GM19372 (cell line): ENCODE data around the gene C16orf90.
"Not testable (repeated sequence)": the region's sequence is repeated elsewhere in the genome, so short reads cannot be mapped to it uniquely, and the experiment has no call there.

Experiments used
- ATAC-seq: cut with Tn5 transposase; IDR thresholded peaks from one replicate; pipeline ENCODE4 v1.9.1; 2021; ENCODE audit warnings: mild to moderate bottlenecking, low read depth, moderate library complexity; ENCODE audit not compliant: unreplicated experiment

Gene C16orf90

DNA sequence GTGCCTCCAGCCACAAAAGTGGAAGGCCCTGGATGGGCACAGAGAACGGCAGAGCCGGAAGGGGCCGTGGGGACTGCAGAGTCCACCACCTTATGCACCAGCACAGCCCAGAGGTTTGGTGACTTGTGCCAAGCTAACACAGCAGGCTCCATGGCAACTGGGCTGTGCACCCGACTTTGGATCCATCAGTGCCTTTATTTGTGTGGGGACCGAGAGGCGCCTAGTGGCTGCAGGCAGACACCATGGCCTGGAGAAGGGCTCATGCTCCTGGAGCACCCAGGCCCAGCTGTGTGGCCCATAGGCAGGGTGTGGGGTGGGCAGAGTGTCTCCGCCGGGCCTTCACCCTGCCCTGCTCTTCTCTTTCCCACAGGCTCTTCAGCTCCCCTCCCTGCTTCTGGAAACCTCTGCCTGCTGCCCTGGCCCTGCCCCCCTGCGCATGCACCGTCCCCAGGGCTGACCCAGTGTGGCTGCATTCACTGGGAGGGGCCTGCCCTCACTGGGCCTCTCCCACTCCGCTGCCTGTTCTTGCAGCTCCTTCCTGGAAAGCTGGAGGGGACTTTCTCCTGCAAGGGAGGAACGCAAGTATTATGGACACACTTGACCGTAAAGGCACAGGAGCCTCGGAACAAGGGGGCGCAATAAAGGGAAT, 10.1 kb downstream of the C16orf90 start:
- ATAC-seq = no peak

DNA sequence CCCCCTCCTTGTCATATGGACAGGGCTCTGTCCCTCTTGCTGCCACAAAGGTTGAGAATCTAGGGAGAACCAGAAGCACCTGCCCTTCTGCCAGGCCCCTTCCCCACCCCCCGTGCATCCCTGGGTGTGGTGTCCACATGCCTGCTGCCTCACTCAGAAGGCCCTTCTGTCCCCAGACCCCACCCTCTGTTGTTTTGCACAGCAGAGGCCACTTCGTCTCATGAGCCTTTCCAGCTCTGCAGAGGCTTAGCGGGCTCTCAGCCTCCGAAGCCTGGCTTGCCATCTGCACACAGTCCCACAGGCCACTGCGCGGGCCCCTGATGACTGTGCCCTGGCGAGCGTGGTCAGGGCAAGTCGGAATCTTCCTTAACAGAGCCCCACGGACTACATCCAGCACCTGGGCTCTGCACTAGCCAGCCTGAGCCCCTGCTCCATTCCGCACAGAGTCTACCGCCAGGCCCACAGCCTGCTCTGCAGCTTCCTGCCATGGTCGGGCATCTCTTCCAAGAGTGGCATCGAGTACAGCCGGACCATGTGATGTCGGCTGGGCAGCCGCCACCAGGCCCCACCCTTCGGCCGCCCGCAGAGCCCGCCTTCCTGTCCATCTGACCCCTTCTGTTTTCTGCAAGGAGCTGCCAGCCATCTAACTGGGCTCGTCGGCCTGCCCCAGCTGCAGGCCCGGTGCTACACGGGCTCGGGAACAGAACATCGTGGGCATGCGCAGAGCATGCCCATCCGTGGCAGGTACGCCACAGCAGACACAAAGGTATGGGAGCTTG, 10.8 kb downstream of the C16orf90 start:
- no peak for ATAC-seq

DNA sequence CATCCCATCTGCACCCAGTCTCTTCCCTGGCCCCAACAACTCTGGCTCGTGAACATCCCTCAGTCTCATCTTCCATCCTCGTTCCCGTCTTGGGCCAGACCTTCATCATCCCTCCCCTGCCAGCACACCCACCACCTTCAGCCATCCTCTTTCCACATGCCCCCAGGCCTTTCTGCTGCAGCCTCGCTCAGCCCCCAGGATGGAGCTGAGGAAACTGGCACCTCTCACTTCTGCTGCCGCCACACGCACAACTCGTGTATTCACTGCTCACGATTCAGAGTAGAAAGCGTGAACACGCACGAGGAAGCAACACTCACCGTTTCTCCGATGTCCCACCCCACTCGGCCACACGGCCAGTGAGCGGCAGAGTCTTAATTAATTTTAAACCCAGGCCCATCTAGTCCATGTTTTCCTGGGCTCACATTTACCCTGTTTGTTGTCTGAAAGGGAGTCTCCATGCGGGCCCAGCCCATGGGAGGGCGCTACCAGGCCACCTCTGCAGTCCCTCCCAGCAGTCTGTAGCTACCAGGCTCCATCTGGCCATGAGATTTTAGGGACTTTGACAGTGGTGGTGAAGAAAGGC, 12.5 kb downstream of the C16orf90 start:
- no peak for ATAC-seq

DNA sequence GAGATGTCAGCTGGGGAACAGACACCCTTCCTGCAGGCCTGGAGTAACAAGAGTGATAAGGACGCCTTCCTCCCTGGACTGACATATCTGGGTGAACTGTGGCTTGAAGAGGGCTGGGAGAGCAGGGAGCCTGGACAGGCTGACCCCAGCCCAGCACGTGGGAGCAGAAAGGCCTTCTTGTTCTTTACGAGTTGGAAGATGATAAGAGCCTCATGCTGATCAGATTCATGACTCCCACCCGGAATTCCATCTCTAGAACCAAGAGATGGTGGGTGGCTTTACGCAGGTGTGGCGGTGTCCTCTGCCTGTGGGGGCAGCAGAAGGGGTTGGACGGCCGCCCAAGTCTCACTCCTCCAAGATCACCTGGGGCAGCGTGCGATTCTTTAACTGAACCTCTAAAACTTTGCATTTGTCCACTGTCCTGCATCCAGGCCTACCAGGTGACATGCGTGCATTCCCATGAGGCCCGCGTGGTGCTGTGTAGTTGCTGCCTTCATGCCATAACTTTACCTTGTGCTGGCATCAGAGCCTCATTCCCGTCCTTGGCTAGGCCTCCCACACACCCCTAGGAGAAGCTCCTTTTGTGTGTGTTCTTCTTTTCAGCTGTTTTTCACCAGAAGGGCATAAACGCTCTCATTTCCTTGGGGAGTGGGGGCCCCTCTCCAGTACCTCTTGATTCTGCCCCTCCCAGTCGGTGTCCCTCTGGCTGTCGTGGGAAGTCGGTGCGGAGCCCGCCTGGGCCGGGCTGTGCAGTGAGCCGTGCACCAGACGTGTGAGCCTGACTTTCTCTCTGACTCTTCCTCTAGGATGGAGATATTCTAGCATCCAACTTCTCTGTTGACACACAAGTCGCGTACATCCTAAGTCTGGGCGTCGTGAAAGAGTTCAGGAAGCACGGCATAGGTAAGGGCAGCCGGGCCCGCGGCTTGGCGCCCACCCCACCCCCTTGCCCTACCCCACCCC, 13.3 kb downstream of the C16orf90 start:
- ATAC-seq = no peak

DNA sequence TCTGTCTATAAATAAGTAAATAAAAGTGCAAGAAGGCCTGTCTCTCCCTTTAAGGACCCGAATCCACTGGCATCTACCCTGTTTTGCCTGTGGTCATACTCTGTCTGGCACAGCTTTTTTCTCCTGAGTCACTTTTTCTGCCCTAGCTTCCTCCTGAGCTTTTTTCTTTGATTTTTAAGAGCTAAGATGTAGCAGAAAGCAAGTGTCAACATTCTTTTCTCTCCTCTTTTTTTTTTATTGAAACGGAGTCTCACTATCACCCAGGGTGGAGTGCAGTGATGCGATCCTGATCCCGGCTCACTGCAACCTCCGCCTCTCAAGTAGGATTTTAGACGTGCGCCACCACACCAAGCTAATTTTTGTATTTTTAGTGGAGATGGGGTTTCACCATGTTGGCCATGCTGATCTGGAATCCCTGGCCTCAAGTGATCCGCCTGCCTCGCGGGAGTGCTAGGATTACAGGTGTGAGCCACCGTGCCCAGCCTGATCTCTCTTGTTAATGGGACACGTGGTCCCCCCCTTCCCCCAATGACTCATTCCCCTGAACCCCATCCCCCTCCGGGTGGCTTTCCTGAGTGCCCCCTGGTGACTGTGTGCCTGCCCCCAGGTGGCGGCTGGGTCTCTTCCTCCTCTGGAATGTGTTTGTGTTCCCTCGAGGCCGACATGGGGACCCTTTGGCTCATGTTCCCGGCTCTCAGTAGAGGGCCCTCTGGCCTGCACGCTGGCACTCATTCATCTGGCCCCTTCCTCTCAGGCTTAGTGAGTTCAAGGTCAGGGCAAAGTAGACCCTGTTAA, 14.2 kb downstream of the C16orf90 start:
- ATAC-seq = no peak

DNA sequence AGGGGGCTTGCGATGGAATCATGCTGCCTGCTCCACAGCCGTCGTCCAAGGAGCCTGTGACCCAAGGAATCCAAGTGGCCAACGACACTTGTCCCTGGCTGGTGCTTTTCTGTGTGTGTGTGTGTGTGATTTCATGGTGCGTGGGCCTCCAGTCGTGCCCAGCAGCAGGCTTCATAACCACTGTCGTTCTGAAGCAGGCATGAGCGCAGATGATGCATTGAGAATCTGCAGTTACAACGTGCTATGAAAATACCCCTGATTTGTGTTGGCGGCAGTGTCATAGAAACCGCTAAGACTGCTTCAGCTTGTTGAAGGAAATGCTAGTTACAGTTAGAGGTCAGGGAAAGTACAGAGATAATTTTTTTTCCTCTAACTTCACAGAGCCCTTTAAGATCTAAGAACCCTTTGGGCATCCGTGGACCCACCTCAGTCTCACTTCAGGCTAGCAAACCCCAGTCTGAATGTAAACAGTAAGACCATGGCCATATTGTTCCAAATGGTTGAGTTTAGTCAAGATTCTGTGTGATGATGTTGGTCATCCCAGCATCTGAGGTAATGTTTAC, 15.6 kb downstream of the C16orf90 start:
- no peak for ATAC-seq

DNA sequence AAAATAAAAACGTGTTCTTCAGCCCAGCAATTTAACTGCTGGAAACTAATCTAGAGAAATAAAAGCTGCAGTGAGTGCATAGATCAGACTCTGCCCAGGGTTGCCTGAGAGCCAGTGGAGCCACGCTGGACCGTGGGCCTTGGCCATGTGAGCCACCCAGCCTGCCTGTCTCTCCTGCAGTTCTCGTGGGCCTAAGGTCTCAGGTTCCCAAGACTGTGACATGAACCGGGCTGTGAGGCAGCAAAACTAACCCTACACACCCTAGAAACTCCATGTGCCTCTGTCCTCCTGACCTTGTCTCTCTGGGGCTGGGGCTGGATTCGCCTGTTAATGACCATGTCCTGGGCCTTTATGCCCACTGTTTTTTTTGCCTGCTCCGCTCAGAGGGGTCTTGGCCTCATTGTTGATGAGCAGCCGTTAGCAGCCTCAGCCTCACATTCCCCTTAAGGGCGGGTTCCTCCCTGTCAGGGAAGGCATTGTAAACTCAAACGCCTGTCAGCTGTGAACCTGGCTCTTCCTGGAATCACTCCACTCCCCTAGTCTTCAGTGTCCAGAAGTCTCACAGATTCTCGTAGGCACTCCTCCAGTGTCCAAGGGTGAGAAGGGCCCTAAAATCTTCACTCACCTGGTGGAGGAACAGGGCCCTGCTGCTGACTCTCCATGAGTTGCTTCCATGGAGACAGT, 16.9 kb downstream of the C16orf90 start:
- ATAC-seq = no peak

DNA sequence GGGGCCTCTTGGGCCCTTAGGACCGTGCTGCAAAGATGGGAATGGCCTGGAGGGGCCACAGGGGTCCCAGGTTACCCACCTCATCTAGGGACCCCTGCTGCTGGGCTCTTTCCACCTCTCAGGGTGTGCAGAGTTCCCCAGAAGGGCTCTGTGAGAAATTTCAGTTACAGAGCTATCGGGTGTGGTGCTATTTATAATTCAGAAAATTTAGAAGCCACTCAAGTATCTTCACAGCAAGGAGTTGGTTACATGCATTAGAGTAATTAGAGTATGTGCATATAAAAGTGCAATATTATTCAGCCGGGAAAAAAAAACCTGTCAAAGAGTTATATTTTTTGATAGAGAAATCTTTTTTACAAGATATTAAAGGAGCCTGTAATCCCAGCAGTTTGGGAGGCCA, 18.9 kb downstream of the C16orf90 start:
- ATAC-seq = no peak

DNA sequence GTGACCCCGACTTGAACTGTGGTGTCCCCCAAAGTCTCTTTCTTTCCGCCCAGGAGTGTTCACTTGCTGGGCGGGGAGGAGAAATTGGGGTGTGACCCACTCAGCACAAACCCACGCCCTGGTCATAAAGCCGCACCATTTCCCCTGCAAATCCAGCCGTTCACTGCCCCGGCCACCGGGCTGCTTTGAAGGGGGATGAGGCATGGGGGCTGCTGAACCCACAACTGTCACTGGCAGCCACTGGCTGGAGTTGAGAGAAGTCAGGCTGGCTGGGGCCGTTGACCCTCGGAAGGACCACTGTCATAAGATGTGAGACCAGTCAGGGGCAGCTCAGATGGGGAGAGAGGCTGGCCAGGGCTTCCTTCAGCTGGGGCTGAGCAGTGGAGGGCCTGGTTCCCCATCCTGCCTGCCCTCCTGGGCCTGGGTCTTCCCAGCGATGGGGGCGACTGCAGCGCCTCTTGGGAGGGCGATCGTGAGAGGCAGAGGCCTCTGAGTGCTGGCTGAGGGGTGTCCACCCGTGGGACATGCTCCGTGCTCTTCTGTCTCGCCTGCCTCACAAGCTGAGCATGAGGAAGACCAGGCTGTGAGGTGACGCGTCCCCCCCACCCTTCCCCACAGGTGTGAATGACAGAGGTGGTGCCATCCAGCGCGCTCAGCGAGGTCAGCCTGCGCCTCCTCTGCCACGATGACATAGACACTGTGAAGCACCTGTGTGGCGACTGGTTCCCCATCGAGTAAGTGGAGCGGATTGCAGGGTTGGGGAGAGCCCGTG, 19.5 kb downstream of the C16orf90 start:
- no peak for ATAC-seq

DNA sequence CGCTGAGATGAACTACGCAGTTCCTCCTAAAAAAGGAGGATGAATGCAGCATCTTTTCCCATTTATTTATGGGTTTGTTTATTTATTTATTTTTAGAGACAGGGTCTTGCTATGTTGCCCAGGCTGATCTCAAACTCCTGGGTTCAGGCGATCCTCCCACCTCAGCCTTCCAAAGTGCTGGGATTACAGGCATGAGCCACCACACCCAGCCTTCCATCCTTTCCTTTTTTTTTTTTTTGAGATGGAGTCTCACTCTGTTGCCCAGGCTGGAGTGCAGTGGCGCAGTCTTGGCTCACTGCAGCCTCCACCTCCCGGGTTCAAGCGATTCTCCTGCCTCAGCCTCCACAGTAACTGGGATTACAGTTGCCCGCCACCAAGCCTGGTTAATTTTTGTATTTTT, 20.4 kb downstream of the C16orf90 start:
- not testable (repeated sequence) for ATAC-seq

DNA sequence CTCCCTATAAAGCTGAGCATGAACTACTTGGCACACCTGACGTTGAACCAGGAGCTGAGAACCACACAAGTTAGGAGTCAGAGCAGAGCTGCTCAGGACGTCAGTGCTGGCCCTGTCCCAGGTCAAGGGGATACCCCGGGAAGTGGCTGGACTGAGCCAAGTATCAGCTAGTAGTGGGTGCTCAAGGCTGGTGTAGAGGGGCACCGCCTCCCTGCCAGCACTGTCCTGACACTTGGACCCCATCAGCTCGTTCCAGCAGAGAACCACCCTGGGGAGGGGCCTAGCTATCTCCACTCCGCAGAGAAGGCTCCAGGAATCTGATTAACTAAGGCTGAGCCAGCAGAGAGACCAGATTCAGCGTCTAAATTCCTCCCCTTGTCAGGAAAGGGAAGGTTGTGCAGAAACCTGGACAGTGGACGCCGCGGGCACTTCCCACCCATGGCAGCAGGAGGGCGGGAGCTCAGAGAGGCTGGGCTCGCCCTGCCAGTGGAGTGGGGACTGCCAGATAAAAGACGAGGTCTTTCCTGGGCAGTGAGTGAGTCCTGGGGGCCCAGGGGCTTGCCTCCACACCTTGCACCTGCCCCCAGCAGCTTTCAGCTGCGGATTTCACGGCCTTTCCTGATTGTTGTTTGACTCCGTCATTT, 21.0 kb downstream of the C16orf90 start:
- no peak for ATAC-seq

DNA sequence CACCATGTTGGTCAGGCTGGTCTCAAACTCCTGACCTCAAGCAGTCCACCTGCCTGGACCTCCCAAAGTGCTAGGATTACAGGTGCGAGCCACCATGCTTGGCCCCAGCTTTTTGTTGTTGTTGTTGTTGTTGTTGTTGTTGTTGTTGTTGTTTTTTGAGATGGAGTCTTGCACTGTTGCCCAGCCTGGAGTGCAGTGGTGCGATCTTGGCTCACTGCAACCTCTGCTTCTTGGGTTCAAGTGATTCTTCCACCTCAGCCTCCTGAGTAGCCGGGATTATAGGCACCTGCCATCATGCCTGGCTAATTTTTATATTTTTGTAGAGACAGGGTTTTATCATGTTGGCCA, 21.7 kb downstream of the C16orf90 start:
- not testable (repeated sequence) for ATAC-seq

DNA sequence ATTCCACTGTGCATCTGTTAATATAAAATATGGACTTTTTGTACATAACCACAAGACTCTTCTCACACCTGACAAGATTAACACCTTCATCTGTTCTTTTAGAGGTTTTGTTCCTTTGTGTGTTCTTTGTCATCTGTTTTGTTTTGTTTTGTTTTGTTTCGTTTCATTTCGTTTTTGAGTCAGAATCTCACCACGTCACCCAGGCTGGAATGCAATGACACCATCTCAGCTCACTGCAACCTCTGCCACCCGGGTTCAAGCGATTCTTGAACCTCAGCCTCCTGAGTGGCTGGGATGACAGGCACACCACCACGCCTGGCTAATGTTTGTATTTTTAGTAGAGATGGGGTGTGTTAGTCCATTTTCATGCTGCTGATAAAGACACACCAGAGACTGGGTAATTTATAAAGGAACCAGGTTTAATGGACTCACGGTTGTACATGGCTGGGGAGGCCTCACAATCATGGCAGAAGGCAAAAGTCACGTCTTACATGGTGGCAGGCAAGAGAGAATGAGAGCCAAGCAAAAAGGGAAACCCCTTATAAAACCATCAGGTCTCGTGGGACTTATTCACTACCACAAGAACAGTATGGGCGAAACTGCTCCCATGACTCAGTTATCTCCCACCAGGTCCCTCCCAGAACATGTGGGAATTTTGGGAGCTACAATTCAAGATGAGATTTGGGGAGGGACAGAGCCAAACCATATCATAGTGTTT, 22.3 kb downstream of the C16orf90 start:
- ATAC-seq = no peak

DNA sequence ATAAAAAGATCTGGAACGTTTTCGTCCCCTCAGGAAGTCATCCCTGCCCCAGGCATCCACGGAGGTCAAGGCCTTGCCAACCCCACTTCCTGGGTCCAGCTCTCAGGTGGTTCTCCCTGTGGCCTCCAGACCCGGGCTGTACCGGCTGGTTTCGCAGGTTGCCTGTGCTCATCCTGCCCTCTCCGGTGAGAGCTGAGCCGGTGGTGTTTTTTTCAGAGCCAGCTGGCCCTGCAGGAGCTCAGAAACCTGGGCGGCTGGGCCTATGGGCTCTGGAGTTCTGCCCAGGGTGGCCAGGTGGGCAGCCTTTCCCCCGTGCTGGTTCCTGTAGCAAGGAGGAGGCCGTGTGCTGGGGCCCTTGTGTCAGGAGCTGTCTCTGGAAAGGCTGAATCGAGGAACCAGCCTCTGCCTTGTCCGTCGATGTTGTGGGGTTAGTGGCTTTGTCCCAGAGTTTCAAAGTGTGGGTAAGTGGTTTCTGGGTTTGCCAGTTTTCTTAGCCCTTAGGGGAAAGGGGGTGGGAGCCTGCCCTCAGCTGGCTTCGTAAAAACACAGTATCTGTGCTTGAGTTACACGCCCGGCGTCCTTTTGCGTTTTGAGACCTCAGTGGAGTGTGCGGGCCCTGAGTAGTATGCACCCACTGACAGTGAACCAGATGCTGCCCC, 23.6 kb downstream of the C16orf90 start:
- no peak for ATAC-seq

DNA sequence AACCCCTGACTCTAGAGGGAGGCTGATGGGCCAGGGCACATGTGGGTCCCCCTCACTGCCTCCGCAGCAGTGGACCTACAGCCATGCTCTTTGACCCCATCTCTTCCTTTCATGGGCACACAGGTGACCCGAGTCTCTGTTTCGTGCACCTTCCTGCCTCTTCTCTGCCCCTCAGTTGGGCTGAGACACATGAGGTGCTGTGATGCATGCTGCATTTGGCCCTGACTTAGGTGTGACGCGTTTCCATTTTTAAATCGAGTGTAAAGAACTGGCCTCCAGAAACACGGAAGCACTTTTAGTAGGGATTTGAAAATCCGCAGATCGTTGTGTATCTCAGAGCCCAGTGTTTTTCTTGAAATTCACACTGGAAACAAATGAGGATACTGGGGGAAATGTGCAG, 24.6 kb downstream of the C16orf90 start:
- no peak for ATAC-seq

DNA sequence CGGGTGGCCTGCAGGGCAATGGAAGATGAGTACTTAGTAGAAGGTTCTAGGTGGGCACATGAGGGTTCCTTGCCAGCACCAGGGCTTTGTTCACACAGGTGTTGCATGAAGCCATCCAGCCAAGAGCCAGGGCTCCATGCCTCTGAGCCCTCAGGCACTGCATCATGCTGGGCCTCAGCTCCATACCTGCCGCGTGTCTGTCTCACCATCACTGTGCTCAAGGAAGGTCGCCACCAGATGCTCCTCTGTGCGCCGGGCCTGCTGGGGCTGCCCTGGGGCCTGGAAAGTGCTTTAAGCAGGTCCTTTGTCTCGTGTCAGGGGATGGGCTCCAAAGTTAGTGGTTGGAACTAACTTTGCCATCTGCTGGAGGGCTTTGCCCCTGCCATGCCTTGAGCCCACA, 25.6 kb downstream of the C16orf90 start:
- ATAC-seq = no peak

DNA sequence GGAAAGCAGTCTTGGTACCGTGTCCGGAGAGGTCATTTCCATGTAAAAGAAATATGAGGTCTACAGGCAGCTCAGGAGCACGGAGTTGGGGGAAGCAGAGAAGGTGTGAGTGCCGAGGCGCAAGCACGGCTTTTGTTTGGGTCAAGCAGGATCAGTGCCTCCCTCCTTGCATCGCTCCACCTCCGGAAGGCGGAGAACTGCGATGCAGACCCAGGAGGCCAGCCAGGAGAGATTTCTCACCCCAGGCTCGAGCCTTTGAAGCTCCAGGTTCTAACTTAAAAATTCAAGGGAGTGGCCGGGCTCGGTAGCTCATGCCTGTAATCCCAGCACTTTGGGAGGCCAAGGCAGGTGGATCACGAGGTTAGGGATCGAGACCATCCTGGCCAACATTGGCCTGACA, 26.8 kb downstream of the C16orf90 start:
- ATAC-seq = no peak
